ENCODE results near the gene SLC26A6.

GRCh38 chr3:48674505-48674904 lies 39.2 kb upstream of the SLC26A6 start:
- TF ChIP-seq KDM1A (CRISPR knock-in tag; IDR thresholded peaks at IDR 0.05) (no peak), TBL1XR1 (IDR thresholded peaks at IDR 0.05; ENCODE audit: borderline replicate concordance, low read length, partially characterized antibody) (no peak), NR2C2 (CRISPR knock-in tag; IDR thresholded peaks at IDR 0.05; ENCODE audit: borderline replicate concordance) (no peak), SALL2 (CRISPR knock-in tag; IDR thresholded peaks at IDR 0.05) (no peak), CREB1 (IDR thresholded peaks at IDR 0.05) (no peak), CREB1 (CRISPR knock-in tag; IDR thresholded peaks at IDR 0.05) (no peak), ZSCAN30 (CRISPR knock-in tag; IDR thresholded peaks at IDR 0.05) (no peak), SAFB2 (CRISPR knock-in tag; IDR thresholded peaks at IDR 0.05; ENCODE audit: borderline replicate concordance, low read depth) (no peak), ZNF580 (CRISPR knock-in tag; IDR thresholded peaks at IDR 0.05; ENCODE audit: borderline replicate concordance, low read depth) (no peak)
- TF ChIP-seq, protein P1, sequence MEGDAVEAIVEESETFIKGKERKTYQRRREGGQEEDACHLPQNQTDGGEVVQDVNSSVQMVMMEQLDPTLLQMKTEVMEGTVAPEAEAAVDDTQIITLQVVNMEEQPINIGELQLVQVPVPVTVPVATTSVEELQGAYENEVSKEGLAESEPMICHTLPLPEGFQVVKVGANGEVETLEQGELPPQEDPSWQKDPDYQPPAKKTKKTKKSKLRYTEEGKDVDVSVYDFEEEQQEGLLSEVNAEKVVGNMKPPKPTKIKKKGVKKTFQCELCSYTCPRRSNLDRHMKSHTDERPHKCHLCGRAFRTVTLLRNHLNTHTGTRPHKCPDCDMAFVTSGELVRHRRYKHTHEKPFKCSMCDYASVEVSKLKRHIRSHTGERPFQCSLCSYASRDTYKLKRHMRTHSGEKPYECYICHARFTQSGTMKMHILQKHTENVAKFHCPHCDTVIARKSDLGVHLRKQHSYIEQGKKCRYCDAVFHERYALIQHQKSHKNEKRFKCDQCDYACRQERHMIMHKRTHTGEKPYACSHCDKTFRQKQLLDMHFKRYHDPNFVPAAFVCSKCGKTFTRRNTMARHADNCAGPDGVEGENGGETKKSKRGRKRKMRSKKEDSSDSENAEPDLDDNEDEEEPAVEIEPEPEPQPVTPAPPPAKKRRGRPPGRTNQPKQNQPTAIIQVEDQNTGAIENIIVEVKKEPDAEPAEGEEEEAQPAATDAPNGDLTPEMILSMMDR (CRISPR knock-in tag; IDR thresholded peaks at IDR 0.05) = no peak
- TF ChIP-seq, protein P2, sequence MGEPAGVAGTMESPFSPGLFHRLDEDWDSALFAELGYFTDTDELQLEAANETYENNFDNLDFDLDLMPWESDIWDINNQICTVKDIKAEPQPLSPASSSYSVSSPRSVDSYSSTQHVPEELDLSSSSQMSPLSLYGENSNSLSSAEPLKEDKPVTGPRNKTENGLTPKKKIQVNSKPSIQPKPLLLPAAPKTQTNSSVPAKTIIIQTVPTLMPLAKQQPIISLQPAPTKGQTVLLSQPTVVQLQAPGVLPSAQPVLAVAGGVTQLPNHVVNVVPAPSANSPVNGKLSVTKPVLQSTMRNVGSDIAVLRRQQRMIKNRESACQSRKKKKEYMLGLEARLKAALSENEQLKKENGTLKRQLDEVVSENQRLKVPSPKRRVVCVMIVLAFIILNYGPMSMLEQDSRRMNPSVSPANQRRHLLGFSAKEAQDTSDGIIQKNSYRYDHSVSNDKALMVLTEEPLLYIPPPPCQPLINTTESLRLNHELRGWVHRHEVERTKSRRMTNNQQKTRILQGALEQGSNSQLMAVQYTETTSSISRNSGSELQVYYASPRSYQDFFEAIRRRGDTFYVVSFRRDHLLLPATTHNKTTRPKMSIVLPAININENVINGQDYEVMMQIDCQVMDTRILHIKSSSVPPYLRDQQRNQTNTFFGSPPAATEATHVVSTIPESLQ (CRISPR knock-in tag; conservative IDR thresholded peaks at IDR 0.05) = no peak

All from HepG2 (cell line).